ENCODE measurements around the gene RAB6B. TPM values are rescaled to one million over a fixed set of nuclear protein-coding genes. Genes with fewer than 3 reads are reported as not detected.

RAB6B gene
- total RNA-seq, 2 donors from 2014 or later = 2.2 to 3.0 TPM

GRCh38 chr3:133877221-133877620, 18.5 kb downstream of the RAB6B start:
- TF ChIP-seq CTCF (conservative IDR thresholded peaks at IDR 0.05) = no peak
- H3K9me3 Mint-ChIP-seq = no peaks in the 10 kb centered on the region
- Histone ChIP-seq H3K27me3 (ENCODE audit: control insufficient read depth, insufficient read depth, low read length, poor library complexity, severe bottlenecking) (no peaks in the 10 kb centered on the region), H3K9me3 (ENCODE audit: control insufficient read depth, low read length) (no peaks in the 10 kb centered on the region), H3K27ac (ENCODE audit: low read depth, low read length) (no peak overlapping the region), H3K4me1 (ENCODE audit: control insufficient read depth, insufficient read depth, low read length) (no peaks in the 10 kb centered on the region), H3K4me3 (ENCODE audit: low read length) (no peak overlapping the region), H3K36me3 (ENCODE audit: control insufficient read depth, insufficient read depth, low read length) (no peaks in the 10 kb centered on the region), H3K9ac (ENCODE audit: extremely low read depth, low read length, poor library complexity, severe bottlenecking) (no peak overlapping the region)
- no peaks in the 10 kb centered on the region for H3K27me3 Mint-ChIP-seq (ENCODE audit: insufficient read depth)
- no peaks in the 10 kb centered on the region for H3K4me1 Mint-ChIP-seq
- H3K4me3 Mint-ChIP-seq = no peak overlapping the region
- WGBS, 2 experiments (ENCODE audit: insufficient coverage in 1 of 2, insufficient read length in 1 of 2) = 87 to 90% methylated on average over 2 of the region's 2 CpGs
- no peaks in the 10 kb centered on the region for H3K36me3 Mint-ChIP-seq (ENCODE audit: low read depth)
- no peak for DNase-seq
- H3K27ac Mint-ChIP-seq = no peak overlapping the region

DNA sequence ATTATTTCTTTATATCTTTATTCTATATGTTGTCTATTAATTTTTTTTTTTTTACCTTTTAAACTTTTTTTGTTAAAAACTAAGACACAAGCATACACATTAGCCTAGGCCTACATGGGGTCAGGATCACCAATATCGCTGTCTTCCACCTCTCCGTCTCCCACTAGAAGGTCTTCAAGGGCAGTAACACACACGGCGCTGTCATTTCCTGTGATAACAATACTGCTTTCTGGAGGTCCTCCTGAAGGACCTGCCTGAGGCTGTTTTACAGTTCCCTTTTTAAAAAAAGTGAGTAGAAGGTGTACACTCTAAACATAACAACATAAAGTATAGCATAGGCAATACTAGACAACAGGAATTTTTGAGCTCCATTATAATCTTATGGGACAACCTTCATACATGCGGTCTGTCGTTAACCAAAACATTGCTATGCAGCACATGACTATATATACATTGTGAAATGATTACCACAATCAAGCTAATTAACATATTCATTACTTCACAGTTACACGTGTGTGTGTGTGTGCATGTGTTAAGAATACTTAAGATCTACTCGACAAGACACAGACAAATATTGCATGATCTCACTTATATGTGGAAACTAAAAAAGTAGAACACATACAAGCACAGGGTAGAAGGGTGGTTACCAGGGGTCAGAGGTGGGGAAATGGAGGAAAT, 20.8 kb downstream of the RAB6B start:
- no peaks in the 10 kb centered on the region for H3K27me3 ChIP-seq (ENCODE audit: control insufficient read depth, insufficient read depth, low read length, poor library complexity, severe bottlenecking)
- Mint-ChIP-seq H3K27me3 (ENCODE audit: insufficient read depth) (no peaks in the 10 kb centered on the region), H3K27ac (no peak overlapping the region), H3K36me3 (ENCODE audit: low read depth) (no peaks in the 10 kb centered on the region), H3K4me1 (no peaks in the 10 kb centered on the region), H3K4me3 (no peak overlapping the region), H3K9me3 (no peaks in the 10 kb centered on the region)
- H3K27ac ChIP-seq (ENCODE audit: low read depth, low read length) = no peak overlapping the region
- no peaks in the 10 kb centered on the region for H3K9me3 ChIP-seq (ENCODE audit: control insufficient read depth, low read length)
- H3K4me1 ChIP-seq (ENCODE audit: control insufficient read depth, insufficient read depth, low read length) = no peaks in the 10 kb centered on the region
- no peak for DNase-seq
- no peak for TF ChIP-seq CTCF (conservative IDR thresholded peaks at IDR 0.05)
- H3K36me3 ChIP-seq (ENCODE audit: control insufficient read depth, insufficient read depth, low read length) = no peaks in the 10 kb centered on the region
- 88 to 96% methylated on average over 4 to 7 of the region's 8 CpGs for WGBS, 2 experiments (ENCODE audit: insufficient coverage in 1 of 2, insufficient read length in 1 of 2)
- no peak overlapping the region for H3K4me3 ChIP-seq (ENCODE audit: low read length)
- H3K9ac ChIP-seq (ENCODE audit: extremely low read depth, low read length, poor library complexity, severe bottlenecking) = no peak overlapping the region

DNA sequence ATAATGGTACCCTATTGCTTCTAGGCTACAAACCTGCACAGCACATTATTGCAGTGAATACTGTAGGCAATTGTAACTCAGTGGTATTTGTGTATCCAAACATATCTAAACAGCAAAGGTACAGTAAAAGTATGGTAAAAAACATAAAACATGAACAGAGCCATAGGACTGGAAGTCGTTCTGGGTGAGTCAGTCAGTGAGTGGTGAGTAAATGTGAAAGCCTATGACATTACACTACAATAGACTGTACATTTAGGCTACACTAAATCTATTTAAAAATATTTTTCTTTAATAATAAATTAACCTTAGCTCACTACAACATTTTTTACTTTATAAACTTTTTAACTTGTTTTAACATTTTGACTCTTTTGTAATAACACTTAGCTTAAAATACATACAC, 21.3 kb downstream of the RAB6B start:
- no peaks in the 10 kb centered on the region for H3K9me3 ChIP-seq (ENCODE audit: control insufficient read depth, low read length)
- no peaks in the 10 kb centered on the region for H3K9me3 Mint-ChIP-seq
- H3K27ac Mint-ChIP-seq = no peak overlapping the region
- H3K27me3 Mint-ChIP-seq (ENCODE audit: insufficient read depth) = no peaks in the 10 kb centered on the region
- no peaks in the 10 kb centered on the region for H3K27me3 ChIP-seq (ENCODE audit: control insufficient read depth, insufficient read depth, low read length, poor library complexity, severe bottlenecking)
- WGBS, 2 experiments (ENCODE audit: insufficient coverage in 1 of 2, insufficient read length in 1 of 2) = 40 to 100% methylated on average over 1 of the region's 1 CpG
- H3K9ac ChIP-seq (ENCODE audit: extremely low read depth, low read length, poor library complexity, severe bottlenecking) = no peak overlapping the region
- TF ChIP-seq CTCF (conservative IDR thresholded peaks at IDR 0.05) = no peak
- H3K4me1 Mint-ChIP-seq = no peaks in the 10 kb centered on the region
- no peak overlapping the region for H3K4me3 ChIP-seq (ENCODE audit: low read length)
- H3K36me3 Mint-ChIP-seq (ENCODE audit: low read depth) = no peaks in the 10 kb centered on the region
- no peak overlapping the region for H3K27ac ChIP-seq (ENCODE audit: low read depth, low read length)
- no peak for DNase-seq
- no peak overlapping the region for H3K4me3 Mint-ChIP-seq
- H3K36me3 ChIP-seq (ENCODE audit: control insufficient read depth, insufficient read depth, low read length) = no peaks in the 10 kb centered on the region
- H3K4me1 ChIP-seq (ENCODE audit: control insufficient read depth, insufficient read depth, low read length) = no peaks in the 10 kb centered on the region

Data from endodermal cell (in vitro differentiated cells).